Femur (tissue), 1 donor: Measurements from ENCODE around the gene MEIKIN.
"Not testable (repeated sequence)": the region's sequence is repeated elsewhere in the genome, so short reads cannot be mapped to it uniquely, and the experiment has no call there.

Experiments used
- DNase-seq: peaks from one replicate; pipeline ENCODE4 v3.0.0-alpha.2; 2017

MEIKIN gene

DNA sequence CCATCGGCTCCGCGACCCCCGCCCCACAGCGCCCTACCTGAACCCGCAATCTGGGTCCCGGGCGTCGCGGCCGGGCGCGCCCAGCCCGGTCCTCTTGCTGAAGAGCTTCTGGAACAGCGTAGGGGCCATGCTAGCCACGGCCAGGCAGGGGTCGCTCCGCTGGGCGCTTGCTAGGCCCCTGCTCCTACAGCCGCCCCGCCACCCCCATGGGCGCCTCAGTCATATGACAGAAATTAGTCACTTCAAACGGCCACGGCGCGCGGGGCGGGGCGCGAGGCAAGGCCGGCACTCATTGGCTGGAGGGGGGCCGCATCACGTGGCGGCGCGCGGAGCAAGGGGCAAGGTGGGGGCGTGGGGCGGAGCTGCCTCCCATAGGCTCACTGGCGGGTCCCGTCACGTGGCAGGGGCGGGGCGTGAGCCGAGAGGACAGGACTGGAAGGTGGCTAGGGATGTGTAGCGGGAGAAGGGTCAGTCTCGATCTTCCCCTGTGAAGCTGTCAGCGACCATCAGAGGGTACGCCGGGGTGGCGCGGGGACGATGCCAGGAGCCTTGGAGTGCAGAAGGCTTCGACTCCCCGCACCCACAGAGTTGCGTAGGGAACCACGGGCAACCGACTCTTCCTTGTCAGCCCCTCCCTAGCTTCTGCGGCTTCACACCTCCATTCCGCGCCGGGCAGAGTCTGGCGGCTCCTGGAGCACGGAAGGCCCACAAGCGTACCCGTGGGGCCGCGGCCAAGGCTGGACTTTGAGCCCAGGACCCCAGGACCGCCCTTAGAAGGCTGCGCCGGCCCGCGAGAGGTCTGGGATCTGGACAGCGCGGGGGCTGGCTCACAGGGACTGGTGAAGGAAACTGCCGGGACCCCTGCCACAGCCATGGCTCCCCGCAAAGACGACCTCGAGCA lies 148.4 kb downstream of the MEIKIN start, which contains the start of gene FNIP1:
FNIP1 (minus strand) TSS at position 225 of the 901 bp plus-strand sequence; CDS start at position 129, 96 bp downstream.
- DNase-seq = peak; percentile 99

DNA sequence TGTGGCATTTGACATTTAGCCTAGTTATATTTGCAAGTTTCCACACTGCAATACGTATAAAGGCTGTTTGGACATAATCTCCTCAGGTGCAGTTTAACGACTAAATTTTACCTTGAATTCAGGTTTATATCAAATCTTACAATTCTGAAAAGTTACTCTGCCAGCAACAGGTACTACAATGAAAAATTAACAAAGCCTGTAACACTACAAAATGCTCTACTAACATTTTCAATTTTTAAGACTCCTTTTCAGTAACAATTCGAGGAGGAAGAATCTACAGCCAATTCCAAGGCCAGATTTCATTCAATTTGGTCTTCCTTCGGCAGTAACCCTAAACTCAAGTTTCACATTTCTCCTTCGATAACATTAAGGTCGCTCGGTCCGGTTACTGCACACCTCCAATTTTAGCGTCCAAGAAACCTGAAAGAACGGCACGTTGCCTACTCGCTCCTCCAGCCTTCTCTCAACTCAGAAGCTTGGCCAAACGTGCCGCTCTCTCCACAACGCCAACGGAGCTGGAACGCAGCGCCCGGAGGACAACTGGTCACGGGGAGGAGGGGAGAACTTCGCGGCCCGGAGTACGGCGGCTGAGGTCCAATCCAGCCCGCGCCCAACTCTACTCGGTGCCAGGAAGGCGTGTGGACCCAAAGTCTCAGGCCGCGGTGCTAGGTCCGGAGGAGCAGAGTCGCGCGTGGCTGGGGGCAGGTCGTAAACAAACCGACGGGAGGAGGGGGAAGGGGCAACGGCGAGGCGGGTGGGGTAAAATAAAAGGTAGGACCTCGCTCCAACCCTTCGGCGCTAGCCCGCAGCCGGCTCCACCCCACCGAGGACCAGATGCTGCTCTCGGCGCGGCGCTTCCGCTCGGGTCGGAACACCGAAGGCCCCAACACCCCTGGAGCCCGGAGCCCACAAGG lies 149.3 kb downstream of the MEIKIN start:
- peak; percentile 78 for DNase-seq

DNA sequence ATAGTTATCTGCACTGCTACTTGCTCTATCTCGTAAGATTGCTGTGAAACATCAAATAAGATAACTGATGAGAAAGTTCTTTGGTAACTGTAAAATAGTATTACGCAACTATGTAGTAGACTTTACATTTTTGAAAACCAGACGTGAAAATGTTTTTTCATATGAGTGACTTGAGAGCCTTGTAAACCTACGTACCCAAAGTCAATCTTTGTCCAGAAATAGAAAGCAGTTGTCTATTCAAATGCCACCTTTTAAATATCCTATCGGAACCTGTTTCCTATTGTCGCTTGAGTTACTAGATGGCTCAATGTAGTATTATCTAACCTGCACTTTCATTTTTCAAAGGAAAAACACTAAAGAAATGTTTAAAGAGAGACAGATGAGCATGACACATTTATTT lies 150.2 kb downstream of the MEIKIN start:
- no peak for DNase-seq

DNA sequence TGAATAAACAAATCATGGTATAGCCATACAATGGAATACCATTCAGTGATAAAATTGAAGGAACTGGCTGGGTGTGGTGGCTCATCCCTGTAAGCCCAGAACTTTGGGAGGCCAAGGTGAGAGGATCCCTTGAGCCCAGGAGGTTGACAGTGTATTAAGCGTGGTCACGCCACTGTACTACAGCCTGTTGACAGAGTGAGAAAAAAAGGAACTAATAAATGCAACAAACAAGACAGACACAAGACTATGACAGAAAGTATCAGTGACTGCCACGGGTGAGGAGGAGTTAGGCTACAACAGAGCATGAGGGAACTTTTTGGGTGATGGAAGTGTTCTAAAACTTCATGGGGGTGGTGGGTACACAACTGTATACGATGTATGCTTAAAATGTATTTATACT lies 150.9 kb downstream of the MEIKIN start:
- DNase-seq = no peak

DNA sequence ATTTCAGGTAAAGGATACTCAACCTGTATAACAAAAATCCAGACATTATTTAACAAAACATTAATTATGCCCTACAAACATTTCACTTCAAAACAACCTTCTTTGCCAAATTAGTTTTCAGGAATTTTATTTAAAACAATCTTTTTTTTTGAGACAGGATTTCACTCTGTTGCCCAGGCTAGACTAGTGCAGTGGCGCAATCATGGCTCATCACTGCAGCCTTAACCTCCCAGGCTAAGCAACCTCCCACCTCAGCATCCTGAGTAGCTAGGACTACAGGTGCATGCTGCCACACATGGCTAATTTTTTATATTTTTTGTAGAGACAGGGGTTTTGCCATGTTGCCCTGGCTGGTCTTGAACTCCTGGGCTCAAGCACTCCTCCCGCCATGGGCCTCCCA lies 152.6 kb downstream of the MEIKIN start:
- no peak for DNase-seq

DNA sequence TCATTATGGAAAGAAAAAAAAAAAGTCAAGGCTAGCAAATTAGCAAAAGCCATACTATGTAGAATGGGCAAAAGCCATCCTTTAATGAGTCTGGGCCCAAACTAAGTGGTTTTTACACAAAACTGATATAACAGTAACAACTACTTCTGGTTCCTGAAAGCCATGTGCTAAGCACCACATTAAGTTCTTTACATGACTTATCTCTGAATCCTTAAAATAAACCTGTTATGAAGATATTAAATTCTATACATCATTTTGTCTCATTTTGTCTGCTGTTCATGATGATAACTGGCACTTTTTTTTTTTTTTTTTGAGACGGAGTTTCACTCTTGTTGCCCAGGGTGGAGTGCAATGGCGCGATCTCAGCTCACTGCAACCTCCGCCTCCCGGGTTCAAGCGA lies 153.6 kb downstream of the MEIKIN start:
- no peak for DNase-seq

DNA sequence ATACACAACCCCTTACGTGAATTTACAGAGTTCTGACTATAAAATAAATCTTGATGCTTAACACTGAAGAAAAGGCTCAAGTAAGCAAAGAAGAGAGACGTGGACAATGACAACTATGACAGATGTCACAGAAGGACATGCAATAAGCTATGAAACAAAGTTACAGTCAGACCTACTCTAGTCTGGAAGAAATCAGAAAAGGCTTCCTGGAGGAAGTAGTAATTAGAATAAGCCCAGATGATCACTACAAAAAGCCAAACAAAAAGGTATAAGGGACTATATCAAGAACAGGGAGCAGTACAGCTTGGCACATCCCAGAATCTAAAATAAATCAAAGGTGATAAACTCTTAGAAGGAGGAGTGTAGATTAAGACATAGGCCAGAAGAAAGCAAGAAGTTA lies 154.9 kb downstream of the MEIKIN start:
- DNase-seq = no peak

DNA sequence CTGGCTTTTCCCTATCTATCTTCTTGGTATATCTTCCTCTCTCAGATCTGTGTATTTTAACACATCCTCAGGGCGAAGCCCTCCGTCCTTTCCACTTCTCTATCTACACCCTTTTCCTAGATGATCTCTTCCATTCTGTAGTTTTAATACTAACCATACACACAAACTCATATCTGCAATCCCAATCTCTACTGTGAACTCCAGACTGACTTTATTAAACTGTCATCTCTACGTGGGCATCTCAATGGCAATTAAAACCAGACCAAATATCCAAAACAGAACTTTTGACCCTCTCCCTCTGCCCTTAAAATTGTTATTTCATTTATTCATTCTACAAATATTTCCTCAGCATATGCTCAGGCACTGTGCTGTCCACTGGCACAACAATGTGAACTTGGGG lies 155.7 kb downstream of the MEIKIN start:
- no peak for DNase-seq

DNA sequence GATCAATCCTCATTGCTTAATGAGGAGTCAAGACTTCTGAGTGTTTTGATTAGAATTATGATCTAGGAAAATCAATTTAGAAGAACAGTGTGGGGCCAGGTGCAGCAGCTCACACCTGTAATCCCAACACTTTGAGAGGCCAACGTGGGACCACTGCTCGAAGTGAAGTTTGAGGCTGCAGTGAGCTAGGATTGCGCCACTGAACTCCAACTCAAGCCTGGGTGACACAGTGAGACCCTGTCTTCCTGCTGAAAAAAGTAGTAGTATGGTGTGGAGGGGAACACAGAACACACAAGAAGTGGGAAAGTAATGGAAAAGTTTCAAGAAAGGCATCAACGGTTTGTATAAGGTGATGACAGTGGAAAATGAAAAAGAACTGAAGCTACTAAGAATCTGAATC lies 157.7 kb downstream of the MEIKIN start:
- DNase-seq = no peak

DNA sequence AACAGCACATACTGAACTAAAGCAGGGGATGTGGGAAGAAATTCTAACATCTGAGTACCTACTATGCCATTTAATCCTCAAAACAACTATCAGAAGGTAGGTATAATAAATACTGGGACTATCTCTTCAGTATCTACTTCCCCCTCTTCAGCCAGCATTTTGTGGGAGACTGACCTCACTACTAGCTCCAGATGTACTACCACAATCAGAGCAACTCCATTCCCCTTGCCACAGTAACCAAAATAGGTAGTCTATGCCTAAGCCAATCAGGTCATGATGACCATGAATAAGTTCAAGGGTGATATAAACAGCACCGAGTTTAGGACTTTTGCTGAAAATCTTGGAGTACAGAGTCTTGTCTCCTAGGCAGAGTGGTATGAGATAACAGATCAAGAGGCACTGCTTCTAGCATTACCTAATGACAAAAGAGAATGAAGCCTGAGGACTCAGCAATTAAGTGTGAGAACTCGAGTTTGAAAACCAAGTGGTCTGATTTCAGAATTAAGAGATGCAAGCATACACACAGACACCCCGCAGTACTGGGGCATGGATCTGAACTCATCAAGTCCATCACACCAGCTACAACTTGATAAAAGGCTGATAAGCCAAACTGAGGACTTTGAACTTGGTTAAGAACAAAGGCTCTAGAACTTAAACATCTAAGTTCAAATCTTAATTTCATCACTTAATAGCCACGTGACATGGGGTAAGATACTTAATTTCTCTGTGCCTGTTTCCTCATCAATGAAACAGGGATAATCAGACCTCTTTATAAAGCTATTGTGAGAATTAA lies 158.4 kb downstream of the MEIKIN start:
- no peak for DNase-seq

DNA sequence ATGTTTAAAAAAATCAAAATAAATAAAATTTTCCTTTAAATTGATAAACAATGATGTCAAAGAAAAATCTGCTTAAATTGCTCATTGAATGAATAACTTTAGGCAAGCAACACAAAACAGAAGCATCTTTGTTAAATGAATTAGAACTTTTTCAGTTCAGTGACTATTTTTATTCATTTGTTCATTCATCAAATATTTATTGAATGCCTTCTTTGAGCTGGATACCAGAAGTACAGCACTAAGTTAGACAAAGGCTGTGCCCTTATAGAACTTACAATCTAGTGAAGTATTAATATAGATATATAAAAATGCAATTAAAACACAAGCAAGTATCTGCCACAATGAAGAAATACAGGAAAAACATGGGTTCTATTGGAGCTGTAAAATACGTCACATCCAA lies 159.4 kb downstream of the MEIKIN start:
- DNase-seq = no peak

DNA sequence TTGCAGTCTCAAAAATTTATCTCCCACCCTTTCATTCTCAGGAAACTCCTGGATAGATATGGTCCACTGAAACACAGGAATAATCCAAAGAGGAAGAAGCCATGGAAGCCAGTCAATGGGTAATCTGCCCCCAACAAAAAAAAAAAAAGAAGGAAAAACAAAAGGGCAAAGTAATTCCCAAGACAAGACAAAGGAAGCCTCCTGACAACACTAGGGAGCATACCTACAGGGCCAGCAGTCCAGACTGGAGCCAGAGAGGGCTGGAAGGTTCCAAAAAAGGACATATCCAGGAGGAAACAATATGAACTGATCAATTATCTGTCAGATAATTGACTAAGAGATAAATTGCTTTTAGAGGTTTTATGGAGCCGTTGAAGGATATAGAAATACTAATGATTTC lies 161.6 kb downstream of the MEIKIN start:
- DNase-seq = no peak

DNA sequence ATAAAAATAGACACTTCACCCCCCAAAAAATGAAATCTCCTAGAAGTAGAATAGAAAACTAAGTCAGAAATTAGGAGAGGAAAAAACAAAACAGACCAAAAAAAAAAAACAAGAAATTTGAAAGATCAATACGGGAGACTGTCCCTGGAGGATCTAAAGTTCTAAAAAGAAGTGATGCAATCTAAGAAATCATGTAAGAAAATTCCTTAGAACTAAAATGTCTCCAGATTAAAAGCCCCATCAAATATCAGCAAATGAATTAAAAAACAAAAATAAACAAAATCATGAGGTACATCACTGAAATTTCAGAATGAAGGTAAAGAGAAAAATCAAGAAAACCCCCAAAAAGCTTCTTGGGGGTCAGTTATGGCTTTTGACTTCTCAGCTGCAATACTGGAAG lies 162.1 kb downstream of the MEIKIN start:
- DNase-seq = no peak

DNA sequence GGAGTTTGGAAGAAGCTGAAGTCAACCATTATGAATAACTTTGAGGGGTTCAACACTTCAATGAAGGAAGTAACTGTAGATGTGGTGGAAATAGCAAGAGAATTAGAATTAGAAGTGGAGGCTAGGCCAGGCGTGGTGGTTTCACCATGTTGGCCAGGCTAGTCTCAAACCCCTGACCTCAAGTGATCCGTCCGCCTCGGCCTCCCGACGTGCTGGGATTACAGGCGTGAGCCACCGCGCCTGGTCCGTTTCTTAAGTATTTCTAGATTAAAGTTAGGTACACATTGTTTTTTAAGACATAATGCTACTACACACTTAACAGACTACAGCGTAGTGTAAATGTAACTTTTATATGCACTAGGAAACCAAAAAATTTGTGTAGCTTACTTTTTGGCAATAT lies 162.7 kb downstream of the MEIKIN start:
- no peak for DNase-seq

DNA sequence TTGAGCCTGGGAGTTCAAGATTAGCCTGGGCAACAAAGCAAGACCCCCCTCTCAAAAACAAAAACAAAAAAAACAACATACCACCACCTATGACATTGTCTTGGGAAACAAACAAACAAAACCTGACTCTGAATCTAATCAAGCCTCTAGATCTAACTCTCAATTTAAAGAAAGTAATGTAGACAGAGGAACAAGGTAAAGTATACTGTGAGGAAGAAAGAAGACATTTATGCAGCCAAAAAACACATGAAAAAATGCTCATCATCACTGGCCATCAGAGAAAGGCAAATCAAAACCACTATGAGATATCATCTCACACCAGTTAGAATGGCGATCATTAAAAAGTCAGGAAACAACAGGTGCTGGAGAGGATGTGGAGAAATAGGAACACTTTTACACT lies 167.3 kb downstream of the MEIKIN start:
- not testable (repeated sequence) for DNase-seq

DNA sequence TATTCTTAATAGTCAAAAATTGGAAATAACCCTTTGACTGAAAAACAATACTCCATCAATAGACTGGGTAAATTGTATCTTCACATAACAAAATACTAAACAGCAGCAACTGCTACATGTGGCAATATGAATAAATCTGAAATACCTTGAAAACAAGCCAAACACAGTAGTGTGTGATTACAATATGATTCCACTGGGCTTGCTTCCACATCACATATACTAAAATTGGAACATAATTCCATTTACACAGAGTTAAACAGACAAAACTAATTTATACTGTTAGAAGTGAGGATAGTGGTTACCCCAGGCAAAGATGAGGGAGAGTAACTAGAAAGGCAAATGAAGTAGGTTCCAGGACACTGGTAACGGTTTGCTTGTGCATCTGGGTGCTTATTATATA lies 169.0 kb downstream of the MEIKIN start:
- no peak for DNase-seq

DNA sequence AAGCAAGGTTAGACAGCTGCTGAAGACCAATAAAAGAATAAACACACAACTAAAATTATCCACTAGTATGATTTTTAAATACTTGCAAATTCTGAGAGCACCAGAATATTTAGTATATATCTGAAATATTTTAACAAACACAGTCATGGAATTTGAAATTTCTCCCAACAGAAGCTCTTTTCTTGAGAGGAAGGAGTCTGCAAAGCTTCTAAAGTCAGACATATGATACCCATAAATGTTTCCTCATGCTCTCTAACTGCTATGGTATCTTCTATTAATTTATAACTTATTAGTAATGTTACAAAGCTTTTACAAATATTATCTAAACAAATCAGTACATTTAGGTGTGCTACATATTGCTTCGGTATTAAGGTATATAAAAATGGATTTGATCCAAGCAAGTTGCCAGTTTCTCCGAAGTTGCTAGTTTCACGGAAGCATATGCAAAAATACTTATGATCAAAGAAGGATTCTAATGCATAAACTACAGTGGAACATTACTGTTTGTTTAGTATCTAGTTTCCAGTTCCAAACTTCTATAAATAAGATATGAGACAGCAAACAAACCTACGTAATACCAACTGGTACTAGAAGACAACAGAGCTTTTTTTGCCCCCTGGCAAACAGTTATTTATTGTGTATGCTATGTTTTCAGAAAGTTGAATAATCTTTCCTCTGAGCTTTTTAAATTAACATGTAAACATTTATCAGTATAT lies 170.7 kb downstream of the MEIKIN start:
- DNase-seq = no peak

DNA sequence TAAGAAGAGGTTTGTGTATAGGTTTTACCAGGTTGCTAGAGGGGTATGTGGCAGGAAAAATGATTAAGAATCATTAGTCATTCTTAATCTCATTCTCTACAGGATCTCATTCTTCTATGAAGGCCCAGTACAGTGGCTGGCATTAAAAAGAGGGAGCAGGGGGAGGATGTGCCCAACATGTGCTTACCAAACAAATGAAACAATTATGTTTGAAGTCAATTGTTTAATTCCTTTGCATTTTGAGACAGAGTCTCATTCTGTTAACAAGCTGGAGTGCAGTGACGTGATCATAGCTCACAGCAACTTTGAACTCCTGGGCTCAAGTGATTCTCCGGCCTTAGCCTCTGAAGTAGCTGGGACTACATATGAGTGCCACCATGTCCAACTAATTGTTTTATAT lies 171.7 kb downstream of the MEIKIN start:
- no peak for DNase-seq

DNA sequence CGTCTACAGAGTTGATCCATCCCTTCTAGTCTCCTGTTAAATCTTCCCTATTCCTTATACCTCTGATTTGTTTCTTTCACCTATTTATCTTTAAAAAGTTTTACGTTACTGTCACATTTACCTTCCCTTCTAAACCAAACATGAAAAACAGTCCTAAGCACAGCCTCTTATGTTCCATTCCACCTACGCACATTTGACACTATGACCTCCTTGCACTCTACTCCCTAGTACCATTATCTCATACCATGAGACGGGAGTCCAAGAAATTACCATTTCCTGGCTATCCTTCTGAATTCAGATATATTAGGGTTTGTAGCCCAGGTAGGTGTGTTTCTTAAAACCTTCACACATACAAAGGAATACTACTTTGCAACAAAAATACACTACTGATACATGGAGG lies 173.8 kb downstream of the MEIKIN start:
- DNase-seq = no peak

DNA sequence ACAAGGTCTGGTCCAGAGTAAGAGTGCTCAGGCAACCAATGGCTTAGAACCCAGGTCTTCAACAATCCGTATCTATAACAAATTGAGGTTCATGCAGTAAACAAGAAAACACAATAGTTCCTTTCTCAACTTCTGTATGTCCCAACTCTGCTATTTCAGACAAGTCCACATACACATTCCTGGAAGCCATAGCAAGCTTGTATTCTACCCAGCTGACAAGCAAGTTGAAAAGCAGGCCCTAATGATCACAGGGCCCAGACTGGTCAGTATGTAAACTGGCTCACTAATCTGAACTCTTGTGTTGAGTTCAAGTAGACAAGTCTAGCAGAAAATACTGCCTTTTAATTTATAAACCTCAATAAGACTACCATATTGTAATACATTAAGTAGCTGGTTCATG lies 175.5 kb downstream of the MEIKIN start:
- no peak for DNase-seq

DNA sequence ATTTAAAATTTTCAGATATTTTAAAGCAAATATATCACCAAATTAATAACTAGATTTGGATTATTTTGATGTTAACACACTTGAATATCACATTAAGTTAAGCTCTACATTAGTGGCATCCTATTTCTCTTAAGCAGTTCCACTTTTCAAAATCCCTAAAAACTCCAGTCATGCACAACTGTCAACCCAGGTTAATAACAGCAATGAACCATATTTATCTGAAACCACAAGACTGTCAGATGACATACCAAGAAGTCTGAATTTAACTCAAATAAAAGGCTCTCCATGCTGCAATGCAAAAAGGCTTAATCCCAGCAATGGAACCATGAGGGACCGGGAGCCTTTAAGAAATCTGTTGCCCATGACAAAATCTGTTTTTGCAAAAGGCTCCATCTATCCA lies 176.1 kb downstream of the MEIKIN start:
- no peak for DNase-seq

DNA sequence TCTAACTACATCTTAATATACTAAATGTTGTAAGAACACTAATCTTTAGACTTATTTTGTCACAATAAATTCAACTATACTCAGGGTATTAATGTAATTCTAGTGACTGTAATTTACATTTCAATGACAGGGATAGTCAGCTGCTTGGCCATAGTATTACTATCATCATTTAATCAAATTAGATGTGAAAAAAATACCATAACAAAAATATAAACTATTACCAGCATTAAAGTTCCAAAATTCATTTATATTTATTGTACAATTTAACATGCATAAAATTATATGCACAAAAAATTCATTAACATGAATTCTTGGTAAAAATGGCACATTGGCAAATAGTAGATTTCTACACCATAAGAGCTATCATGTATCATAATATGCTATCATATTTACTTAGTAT lies 177.6 kb downstream of the MEIKIN start:
- no peak for DNase-seq
